ENCODE results near the gene EIF5A2.

Gene EIF5A2

DNA sequence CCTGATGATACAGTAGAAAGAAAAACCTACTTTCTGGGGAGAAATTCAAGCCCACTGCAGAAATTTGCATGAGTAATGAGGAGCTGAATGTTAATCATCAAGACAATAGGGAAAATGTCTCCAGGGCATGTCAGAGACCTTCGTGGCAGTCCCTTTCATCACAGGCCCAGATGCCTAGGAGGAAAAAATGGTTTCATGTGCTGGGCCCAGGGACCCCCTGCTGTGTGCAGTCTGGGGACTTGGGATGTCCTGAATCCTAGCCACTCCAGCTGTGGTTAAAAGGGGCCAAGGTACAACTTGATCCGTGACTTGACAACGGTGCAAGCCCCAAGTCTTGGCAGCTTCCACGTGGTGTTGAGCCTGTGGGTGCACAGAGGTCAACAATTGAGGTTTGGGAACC lies 10.3 kb upstream of the EIF5A2 start:
- no peak overlapping the region for H3K9ac ChIP-seq (ENCODE audit: low read depth, low read length, poor library complexity, severe bottlenecking)
- peaks cover 9% of the 10 kb centered on the region; the same call in 1 of the 2 replicates for H3K9me3 ChIP-seq (ENCODE audit: insufficient read depth, low read depth, low read length)
- no peaks in the 10 kb centered on the region for H3K9me2 ChIP-seq (replicated peaks; ENCODE audit: low read depth, low read length)
- H3K4me2 ChIP-seq (ENCODE audit: low read depth, low read length, poor library complexity, severe bottlenecking) = no peak overlapping the region
- no peaks in the 10 kb centered on the region for H4K20me1 ChIP-seq (ENCODE audit: insufficient read depth, low read length, poor library complexity, severe bottlenecking)
- H3K79me2 ChIP-seq (ENCODE audit: insufficient read depth, low read length) = no peaks in the 10 kb centered on the region
- TF ChIP-seq, protein P1, sequence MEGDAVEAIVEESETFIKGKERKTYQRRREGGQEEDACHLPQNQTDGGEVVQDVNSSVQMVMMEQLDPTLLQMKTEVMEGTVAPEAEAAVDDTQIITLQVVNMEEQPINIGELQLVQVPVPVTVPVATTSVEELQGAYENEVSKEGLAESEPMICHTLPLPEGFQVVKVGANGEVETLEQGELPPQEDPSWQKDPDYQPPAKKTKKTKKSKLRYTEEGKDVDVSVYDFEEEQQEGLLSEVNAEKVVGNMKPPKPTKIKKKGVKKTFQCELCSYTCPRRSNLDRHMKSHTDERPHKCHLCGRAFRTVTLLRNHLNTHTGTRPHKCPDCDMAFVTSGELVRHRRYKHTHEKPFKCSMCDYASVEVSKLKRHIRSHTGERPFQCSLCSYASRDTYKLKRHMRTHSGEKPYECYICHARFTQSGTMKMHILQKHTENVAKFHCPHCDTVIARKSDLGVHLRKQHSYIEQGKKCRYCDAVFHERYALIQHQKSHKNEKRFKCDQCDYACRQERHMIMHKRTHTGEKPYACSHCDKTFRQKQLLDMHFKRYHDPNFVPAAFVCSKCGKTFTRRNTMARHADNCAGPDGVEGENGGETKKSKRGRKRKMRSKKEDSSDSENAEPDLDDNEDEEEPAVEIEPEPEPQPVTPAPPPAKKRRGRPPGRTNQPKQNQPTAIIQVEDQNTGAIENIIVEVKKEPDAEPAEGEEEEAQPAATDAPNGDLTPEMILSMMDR (conservative IDR thresholded peaks at IDR 0.05; ENCODE audit: low read length) = no peak
- no peak for TF ChIP-seq EZH2phosphoT487 (IDR thresholded peaks at IDR 0.05; ENCODE audit: borderline replicate concordance)
- H3F3A ChIP-seq (ENCODE audit: low read depth) = no peaks in the 10 kb centered on the region
- H2AFZ ChIP-seq (ENCODE audit: low read length) = no peak overlapping the region
- no peak overlapping the region for H3K4me3 ChIP-seq (ENCODE audit: low read length, poor library complexity, severe bottlenecking)
- H3K4me1 ChIP-seq (ENCODE audit: insufficient read depth, low read length, poor library complexity, severe bottlenecking) = no peaks in the 10 kb centered on the region
- no peaks in the 10 kb centered on the region for H3K36me3 ChIP-seq (ENCODE audit: insufficient read depth, low read length)
- no peaks in the 10 kb centered on the region for H3K27me3 ChIP-seq (ENCODE audit: insufficient read depth, low read length, poor library complexity, severe bottlenecking)

DNA sequence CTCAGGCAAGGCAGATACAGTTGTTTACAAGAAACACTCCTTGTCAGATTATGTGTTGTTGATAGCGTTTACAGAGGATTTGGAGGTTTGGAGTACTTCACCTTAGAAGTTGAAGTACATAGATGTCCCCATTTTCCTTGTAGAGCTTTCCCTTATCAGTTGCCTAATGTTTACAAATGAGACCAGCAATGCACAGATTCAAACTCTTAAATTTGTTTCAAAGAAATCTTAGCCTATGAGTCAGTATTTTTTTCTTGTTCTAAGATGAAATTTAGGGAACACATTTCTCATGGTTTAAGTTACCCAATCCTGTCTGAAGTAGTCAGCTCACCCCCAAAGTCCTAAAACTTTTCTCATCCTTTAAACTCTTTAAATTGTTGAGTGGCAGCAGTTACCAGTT lies 6.3 kb upstream of the EIF5A2 start:
- Histone ChIP-seq H3K9ac (ENCODE audit: low read depth, low read length, poor library complexity, severe bottlenecking) (no peak overlapping the region), H3K9me3 (ENCODE audit: insufficient read depth, low read depth, low read length) (peaks cover 9% of the 10 kb centered on the region; the same call in 1 of the 2 replicates), H3K4me1 (ENCODE audit: insufficient read depth, low read length, poor library complexity, severe bottlenecking) (no peaks in the 10 kb centered on the region), H3K36me3 (ENCODE audit: insufficient read depth, low read length) (no peaks in the 10 kb centered on the region), H3K4me2 (ENCODE audit: low read depth, low read length, poor library complexity, severe bottlenecking) (no peak overlapping the region), H3K4me3 (ENCODE audit: low read length, poor library complexity, severe bottlenecking) (no peak overlapping the region), H2AFZ (ENCODE audit: low read length) (no peak overlapping the region), H3K27me3 (ENCODE audit: insufficient read depth, low read length, poor library complexity, severe bottlenecking) (no peaks in the 10 kb centered on the region), H3K79me2 (ENCODE audit: insufficient read depth, low read length) (no peaks in the 10 kb centered on the region), H3F3A (ENCODE audit: low read depth) (no peaks in the 10 kb centered on the region), H3K9me2 (replicated peaks; ENCODE audit: low read depth, low read length) (no peaks in the 10 kb centered on the region), H4K20me1 (ENCODE audit: insufficient read depth, low read length, poor library complexity, severe bottlenecking) (no peaks in the 10 kb centered on the region)
- no peak for TF ChIP-seq EZH2phosphoT487 (IDR thresholded peaks at IDR 0.05; ENCODE audit: borderline replicate concordance)
- TF ChIP-seq, protein P1 (conservative IDR thresholded peaks at IDR 0.05; ENCODE audit: low read length) = no peak

DNA sequence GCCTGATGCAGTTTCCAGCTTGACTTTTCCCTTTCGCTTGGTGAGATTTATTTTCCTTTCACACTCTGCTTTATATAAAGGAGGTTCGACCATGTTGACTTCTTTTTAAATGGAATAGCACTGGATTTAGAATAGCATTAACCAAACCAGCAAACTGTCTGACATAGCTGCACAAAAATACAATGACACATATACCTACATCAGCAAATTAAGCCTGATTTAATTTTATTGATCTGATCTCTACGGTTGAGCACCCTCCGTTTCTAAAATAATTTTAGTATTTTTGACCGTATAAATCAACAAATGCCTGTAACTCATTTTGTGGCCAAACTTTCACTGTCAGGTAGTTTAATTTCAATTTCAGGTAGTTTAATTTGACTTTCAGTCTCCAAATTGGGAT lies 5.8 kb upstream of the EIF5A2 start:
- Histone ChIP-seq H3K36me3 (ENCODE audit: insufficient read depth, low read length) (no peaks in the 10 kb centered on the region), H3K9ac (ENCODE audit: low read depth, low read length, poor library complexity, severe bottlenecking) (no peak overlapping the region), H3K27me3 (ENCODE audit: insufficient read depth, low read length, poor library complexity, severe bottlenecking) (no peaks in the 10 kb centered on the region), H3K9me3 (ENCODE audit: insufficient read depth, low read depth, low read length) (peaks cover 9% of the 10 kb centered on the region; the same call in 1 of the 2 replicates), H3F3A (ENCODE audit: low read depth) (no peaks in the 10 kb centered on the region), H2AFZ (ENCODE audit: low read length) (no peak overlapping the region), H3K9me2 (replicated peaks; ENCODE audit: low read depth, low read length) (no peaks in the 10 kb centered on the region), H3K4me2 (ENCODE audit: low read depth, low read length, poor library complexity, severe bottlenecking) (no peak overlapping the region), H4K20me1 (ENCODE audit: insufficient read depth, low read length, poor library complexity, severe bottlenecking) (no peaks in the 10 kb centered on the region), H3K4me1 (ENCODE audit: insufficient read depth, low read length, poor library complexity, severe bottlenecking) (no peaks in the 10 kb centered on the region), H3K79me2 (ENCODE audit: insufficient read depth, low read length) (no peaks in the 10 kb centered on the region), H3K4me3 (ENCODE audit: low read length, poor library complexity, severe bottlenecking) (no peak overlapping the region)
- TF ChIP-seq, protein P1 (conservative IDR thresholded peaks at IDR 0.05; ENCODE audit: low read length) = no peak
- TF ChIP-seq EZH2phosphoT487 (IDR thresholded peaks at IDR 0.05; ENCODE audit: borderline replicate concordance) = no peak
